GM06990 (cell line): Measurements from ENCODE around the gene KLF18.

Experiments used
- DNase-seq: peaks from one replicate; pipeline ENCODE4 v3.0.0-alpha.2; 2011; ENCODE audit not compliant: insufficient read length; ENCODE audit errors: extremely low read depth
- H3K27me3 ChIP-seq: replicated peaks from 2 replicates; pipeline ENCODE4 v1.6.0; 2011; ENCODE audit warnings: low read length; ENCODE audit not compliant: control insufficient read depth, insufficient read depth
- H3K36me3 ChIP-seq: 2 replicates; pipeline ENCODE4 v1.5.1; 2011; ENCODE audit warnings: low read length; ENCODE audit not compliant: control insufficient read depth, insufficient read depth
- H3K4me3 ChIP-seq: replicated peaks from 2 replicates; pipeline ENCODE4 v1.5.1; 2011; ENCODE audit warnings: low read depth, mild to moderate bottlenecking, control low read depth, low read length
- CTCF ChIP-seq: IDR thresholded peaks from 2 replicates; pipeline ENCODE4 v1.5.1; 2011; ENCODE audit warnings: low read length, control low read depth, mild to moderate bottlenecking, inconsistent platforms; ENCODE audit not compliant: insufficient read depth, poor library complexity, severe bottlenecking

The KLF18 gene

DNA sequence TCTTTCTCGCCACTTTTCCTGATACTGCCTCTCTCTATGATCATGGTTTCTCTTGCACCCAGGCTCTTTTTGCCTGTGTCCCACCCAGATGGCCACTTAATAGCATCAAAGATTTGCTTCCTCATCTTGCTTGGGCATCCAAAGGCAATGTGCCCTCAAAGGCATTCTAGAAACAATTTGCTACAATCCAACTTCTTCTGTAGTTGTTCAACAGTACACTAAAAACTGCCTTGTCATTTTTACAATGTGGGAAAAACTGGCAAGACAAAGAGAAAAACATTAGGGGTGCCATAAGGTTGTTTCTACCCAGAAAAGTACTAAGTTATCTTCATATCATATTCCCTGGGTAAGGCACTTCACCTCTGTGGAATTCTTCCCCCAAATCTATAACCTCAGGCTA, 16.5 kb upstream of the KLF18 start:
- no peaks in the 10 kb centered on the region for H3K36me3 ChIP-seq
- TF ChIP-seq CTCF = no peak
- no peak for DNase-seq
- no peak overlapping the region for H3K4me3 ChIP-seq
- H3K27me3 ChIP-seq = no peaks in the 10 kb centered on the region

DNA sequence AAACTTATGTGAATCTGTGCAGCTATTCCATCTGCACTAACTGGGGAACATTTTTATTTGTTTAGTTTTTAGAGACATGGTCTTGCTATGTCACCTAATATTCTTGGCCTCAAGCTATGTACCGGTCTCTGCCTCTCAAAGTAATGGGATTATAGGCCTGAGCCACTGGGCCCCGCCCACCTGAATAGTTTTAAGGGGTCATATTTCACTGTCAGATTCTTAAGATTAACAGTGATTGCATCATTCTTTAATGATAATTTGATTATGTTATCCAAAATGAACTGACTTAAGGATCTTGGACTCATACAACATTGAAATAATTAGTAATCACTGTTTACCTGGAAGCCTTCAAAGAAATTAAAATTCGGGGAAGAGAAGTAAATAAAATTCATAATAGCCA, 12.6 kb upstream of the KLF18 start:
- no peak for TF ChIP-seq CTCF
- no peak for DNase-seq
- no peaks in the 10 kb centered on the region for H3K36me3 ChIP-seq
- H3K27me3 ChIP-seq = no peaks in the 10 kb centered on the region
- H3K4me3 ChIP-seq = no peak overlapping the region

GRCh38 chr1:44152692-44153091, 11.3 kb upstream of the KLF18 start:
- TF ChIP-seq CTCF = no peak
- Histone ChIP-seq H3K36me3 (no peaks in the 10 kb centered on the region), H3K27me3 (no peaks in the 10 kb centered on the region), H3K4me3 (no peak overlapping the region)
- no peak for DNase-seq

GRCh38 chr1:44151808-44152207, 10.4 kb upstream of the KLF18 start:
- DNase-seq = no peak
- Histone ChIP-seq H3K4me3 (no peak overlapping the region), H3K36me3 (no peaks in the 10 kb centered on the region), H3K27me3 (no peaks in the 10 kb centered on the region)
- TF ChIP-seq CTCF = no peak

GRCh38 chr1:44151332-44151731, 9.9 kb upstream of the KLF18 start:
- Histone ChIP-seq H3K4me3 (no peak overlapping the region), H3K36me3 (no peaks in the 10 kb centered on the region), H3K27me3 (no peaks in the 10 kb centered on the region)
- no peak for DNase-seq
- TF ChIP-seq CTCF = no peak

GRCh38 chr1:44147582-44147981, 6.2 kb upstream of the KLF18 start:
- Histone ChIP-seq H3K27me3 (no peaks in the 10 kb centered on the region), H3K4me3 (no peak overlapping the region), H3K36me3 (no peaks in the 10 kb centered on the region)
- DNase-seq = no peak
- no peak for TF ChIP-seq CTCF
